PC-9 (cell line): ENCODE measurements around the gene SLIT1.

Experiments
- CTCF ChIP-seq: fragments of 200-600 bp; sonication (generic); conservative IDR thresholded peaks from 2 replicates; pipeline ENCODE4 v1.6.1; 2017; ENCODE audit warnings: mixed run types, antibody characterized with exemption, mild to moderate bottlenecking, moderate library complexity
- EZH2 ChIP-seq: fragments of 200-600 bp; sonication (generic); IDR thresholded peaks from 2 replicates; pipeline ENCODE4 v1.8.0; 2017; ENCODE audit warnings: antibody characterized with exemption, low read depth

- TF ChIP-seq CTCF (no peak), EZH2 (no peak)
Measured at GRCh38 chr10:97222326-97222961, 36.7 kb upstream of the SLIT1 start.
